Uterus (tissue), 4 donors: ENCODE data around the gene ST7. TPM values are rescaled to one million over a fixed set of nuclear protein-coding genes. Genes with fewer than 3 reads are reported as not detected.

Experiments
- DNase-seq, 2 donors: peaks; one replicate each; pipeline ENCODE4 v3.0.0-alpha.2; 2019 to 2020
- H3K27ac ChIP-seq, 2 donors: fragments of 200-600 bp; sonication (generic); 1 replicate in 1 of 2; 2 replicates in 1 of 2; pipeline ENCODE4 v1.5.1; 2016 to 2018
- H3K27me3 ChIP-seq, 2 donors: fragments of 200-600 bp; sonication (generic); one replicate each; pipeline ENCODE4 v1.5.1; 2018 to 2019; ENCODE audit warnings: control low read depth in 1 of 2
- H3K36me3 ChIP-seq, 2 donors: fragments of 200-600 bp; sonication (generic); one replicate each; pipeline ENCODE4 v1.5.1; 2019; ENCODE audit warnings: control low read depth in 1 of 2
- H3K4me1 ChIP-seq, 2 donors: fragments of 200-600 bp; sonication (generic); one replicate each; pipeline ENCODE4 v1.5.1; 2018 to 2019; ENCODE audit warnings: control low read depth in 1 of 2
- H3K4me3 ChIP-seq, 2 donors: fragments of 200-600 bp; sonication (generic); 1 replicate in 1 of 2; 2 replicates in 1 of 2; pipeline ENCODE4 v1.5.1; 2018 to 2019; ENCODE audit warnings: mild to moderate bottlenecking in 1 of 2
- H3K9me3 ChIP-seq, 2 donors: fragments of 200-600 bp; sonication (generic); one replicate each; pipeline ENCODE4 v1.5.1; 2019; ENCODE audit warnings: control low read depth in 1 of 2
- CTCF ChIP-seq, 4 experiments: fragments of 200-600 bp in 2 of 4; fragments of 450-650 bp in 2 of 4; sonication (generic) in 2 of 4; IDR thresholded peaks; one replicate each; pipeline ENCODE4 v1.5.1; 2016 to 2019; ENCODE audit warnings: antibody characterized with exemption in 4 of 4, mild to moderate bottlenecking in 2 of 4, moderate library complexity in 1 of 4
- POLR2A ChIP-seq, 2 donors: fragments of 450-650 bp; IDR thresholded peaks; one replicate each; pipeline ENCODE4 v1.6.1; 2016; ENCODE audit warnings: antibody characterized with exemption in 2 of 2, mild to moderate bottlenecking in 1 of 2, moderate library complexity in 1 of 2
- intact Hi-C: fragments of 100-400 bp; cut with DNase I; formaldehyde crosslinking; loops from one replicate; pipeline ENCODE4 v1.15.1; 2023; ENCODE audit warnings: low total_unique reads
- total RNA-seq, 4 donors: library from RNA; depleted of rRNA in 3 of 4; stranded (reverse); fragments of >200 nt in 3 of 4; gene quantifications; one replicate each; pipeline versions ENCODE4 v1.1.0 to v1.2.4, GENCODE V29; 2014 to 2023
- donor health status: DM: yes; HTN: yes; CAD: no.

Gene ST7
- total RNA-seq, 4 donors from 2014 or later: 27.4 to 41.0 (median 31.4) TPM

DNA sequence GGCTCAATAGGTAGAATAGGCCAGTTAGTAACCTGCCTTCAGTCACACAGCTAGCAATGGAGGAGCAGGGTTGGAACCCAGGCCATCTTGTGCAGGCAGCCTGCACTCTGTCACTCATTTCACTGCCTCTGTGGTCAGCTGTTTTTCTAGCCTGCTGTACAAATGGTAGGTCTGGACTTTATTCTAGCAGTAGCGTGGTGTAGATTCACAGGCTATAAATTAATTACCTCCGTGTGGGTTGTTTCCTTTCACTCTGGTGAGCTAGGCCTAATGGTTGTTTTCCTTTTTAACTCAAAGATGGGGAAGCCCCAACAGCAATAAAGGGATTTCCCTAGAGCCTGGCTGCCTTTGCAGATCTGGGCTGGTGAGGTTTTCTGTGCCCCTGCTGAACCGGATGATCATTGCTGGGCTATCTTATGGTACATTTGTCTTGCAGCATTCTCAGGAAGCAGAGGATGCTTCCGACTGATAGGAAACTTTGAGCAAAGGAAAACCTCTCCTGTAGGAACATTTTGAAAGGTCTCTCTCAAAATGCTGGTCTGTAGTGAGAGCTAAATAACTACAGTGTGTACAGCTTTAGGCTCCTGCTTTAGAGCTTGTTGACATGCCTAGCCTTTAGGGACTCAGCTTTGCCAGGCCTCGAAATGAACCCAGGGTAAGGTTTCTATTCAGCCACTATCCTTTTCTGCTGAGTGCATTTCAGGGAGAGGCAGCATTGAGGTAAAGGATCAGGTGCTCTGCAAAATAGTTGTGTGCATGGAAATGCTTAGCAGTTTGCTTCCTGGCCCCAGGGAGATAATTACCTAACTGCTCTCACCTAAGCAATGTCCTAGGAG, 157.4 kb downstream of the ST7 start:
- Histone ChIP-seq H3K27me3 (no peaks in the 10 kb centered on the region), H3K4me3 (no peak overlapping the region), H3K4me1 (no peaks in the 10 kb centered on the region), H3K36me3 (no peaks in the 10 kb centered on the region), H3K9me3 (no peaks in the 10 kb centered on the region), H3K27ac (no peak overlapping the region)
- TF ChIP-seq POLR2A (IDR thresholded peaks at IDR 0.05): no peak
- no peak for TF ChIP-seq CTCF (IDR thresholded peaks at IDR 0.05)
- intact Hi-C loops: loop anchor here (10.0 kb wide), 1 partner anchor 126 kb away; no protein-coding TSS in a partner anchor
- no peak for DNase-seq

- H3K9me3 ChIP-seq: no peaks in the 10 kb centered on the region
- intact Hi-C loops: loop anchor here (10.0 kb wide), 1 partner anchor 127 kb away; no protein-coding TSS in a partner anchor
- H3K4me3 ChIP-seq: no peak overlapping the region
- no peak overlapping the region for H3K27ac ChIP-seq
- H3K36me3 ChIP-seq: no peaks in the 10 kb centered on the region
- no peaks in the 10 kb centered on the region for H3K27me3 ChIP-seq
- no peak for DNase-seq
- no peak for TF ChIP-seq CTCF (IDR thresholded peaks at IDR 0.05)
- no peak for TF ChIP-seq POLR2A (IDR thresholded peaks at IDR 0.05)
- no peaks in the 10 kb centered on the region for H3K4me1 ChIP-seq
Measured at GRCh38 chr7:117111535-117111934, 158.2 kb downstream of the ST7 start.

DNA sequence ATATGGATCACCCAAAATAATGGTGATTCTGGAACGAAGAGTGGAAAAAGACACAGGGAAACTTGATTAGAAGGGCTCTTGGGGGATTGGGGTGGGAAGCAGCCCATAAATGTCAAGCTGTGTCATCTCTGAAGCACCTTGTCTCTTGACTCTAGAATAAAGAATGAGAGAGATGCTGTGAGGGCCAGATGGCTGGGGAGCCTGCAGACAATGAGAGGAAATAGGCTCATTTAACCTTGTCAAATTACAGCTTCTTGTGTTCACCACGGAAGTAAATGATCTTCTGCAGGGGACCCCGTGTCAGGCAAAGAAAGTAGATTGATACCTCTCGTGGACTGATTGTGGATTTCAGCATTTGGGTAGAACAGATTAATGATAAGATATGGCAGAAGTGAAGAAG, 159.3 kb downstream of the ST7 start:
- Histone ChIP-seq H3K27me3 (no peaks in the 10 kb centered on the region), H3K36me3 (no peaks in the 10 kb centered on the region), H3K4me3 (no peak overlapping the region), H3K4me1 (no peaks in the 10 kb centered on the region), H3K9me3 (no peaks in the 10 kb centered on the region), H3K27ac (no peak overlapping the region)
- no peak for DNase-seq
- intact Hi-C loops: loop anchor here (10.0 kb wide), 1 partner anchor 128 kb away; no protein-coding TSS in a partner anchor
- no peak for TF ChIP-seq POLR2A (IDR thresholded peaks at IDR 0.05)
- TF ChIP-seq CTCF (IDR thresholded peaks at IDR 0.05): no peak

DNA sequence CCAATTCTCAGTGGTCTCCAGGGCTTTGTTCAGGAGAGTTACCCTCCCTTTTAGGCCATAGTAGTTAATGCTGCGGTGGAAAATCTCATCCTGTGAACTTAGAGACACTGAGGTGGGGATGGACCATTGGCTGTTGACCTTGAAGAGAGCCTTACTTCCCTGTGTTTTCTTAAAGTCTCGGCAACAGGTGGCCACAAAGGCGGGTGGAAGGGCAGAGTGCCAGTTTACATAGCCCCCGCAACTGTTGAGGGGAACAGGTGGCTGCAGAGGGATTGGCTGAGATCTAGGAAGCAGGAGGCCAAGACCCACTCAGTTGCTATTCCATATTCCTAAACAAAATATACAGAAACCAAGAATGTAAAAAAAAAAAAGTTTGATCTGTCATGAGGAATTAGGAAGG, 160.6 kb downstream of the ST7 start:
- intact Hi-C loops: loop anchor here (10.0 kb wide), 1 partner anchor 129 kb away; no protein-coding TSS in a partner anchor

More for the DNA sequence above, 160.6 kb downstream of the ST7 start:
- DNase-seq: no peak
- TF ChIP-seq CTCF (IDR thresholded peaks at IDR 0.05) (no peak), POLR2A (IDR thresholded peaks at IDR 0.05) (no peak)
- no peak overlapping the region for H3K4me3 ChIP-seq
- H3K27me3 ChIP-seq: no peaks in the 10 kb centered on the region
- H3K9me3 ChIP-seq: no peaks in the 10 kb centered on the region
- H3K4me1 ChIP-seq: no peaks in the 10 kb centered on the region
- no peaks in the 10 kb centered on the region for H3K36me3 ChIP-seq
- H3K27ac ChIP-seq: no peak overlapping the region
